Activated CD4-positive, alpha-beta T cell treated with anti-CD3 and anti-CD28 coated beads for 48 hours (primary cell): ENCODE data around the gene ADGRF3.
"Not testable (repeated sequence)": the region's sequence is repeated elsewhere in the genome, so short reads cannot be mapped to it uniquely, and the experiment has no call there.

Source experiments
- DNase-seq: peaks from one replicate; pipeline ENCODE4 v3.0.0-alpha.2; 2020

Gene ADGRF3

GRCh38 chr2:26317377-26318105 is 29.0 kb downstream of the ADGRF3 start:
- DNase-seq = no peak

DNA sequence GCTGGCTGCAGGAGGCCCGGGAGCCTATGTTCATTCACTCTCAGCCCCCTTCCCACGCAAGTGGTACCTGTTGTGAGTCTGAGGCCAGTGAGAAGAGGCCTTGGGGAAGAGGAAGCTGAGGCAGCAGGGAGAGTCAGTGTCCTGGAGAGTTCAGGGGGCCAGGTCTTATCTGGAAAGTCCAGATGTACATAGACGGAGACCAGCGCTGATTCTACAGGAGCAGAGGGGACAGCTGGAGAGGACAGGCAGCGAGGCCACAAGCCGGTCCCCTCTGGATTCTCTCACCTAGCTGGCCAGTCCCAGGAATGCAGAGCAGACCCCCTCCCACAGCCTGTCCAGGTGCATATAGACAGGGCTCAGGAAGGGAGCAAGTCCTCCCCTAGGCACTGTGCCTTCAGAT is 29.7 kb downstream of the ADGRF3 start:
- DNase-seq = no peak

GRCh38 chr2:26316041-26316440 is 30.5 kb downstream of the ADGRF3 start:
- no peak for DNase-seq

DNA sequence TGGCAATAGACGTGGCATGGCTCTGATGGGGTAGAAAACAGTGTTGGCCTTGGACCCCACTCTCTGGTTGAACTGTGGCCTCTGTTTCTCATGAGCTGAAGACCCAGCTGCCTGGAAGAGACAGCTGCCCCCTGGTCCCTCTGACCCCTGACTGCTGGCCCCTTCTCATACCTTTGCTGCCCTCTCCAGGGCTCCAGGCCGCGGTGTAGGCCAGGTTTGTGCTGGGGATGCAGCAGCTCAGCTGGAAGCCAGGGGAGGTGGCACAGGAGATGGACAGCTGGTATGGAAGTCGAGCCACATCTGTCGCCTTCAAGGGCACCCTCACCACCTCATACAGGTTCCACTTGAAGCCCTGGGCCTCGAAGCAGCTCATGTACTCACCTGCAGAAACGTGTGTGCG is 32.3 kb downstream of the ADGRF3 start:
- DNase-seq = no peak

GRCh38 chr2:26313446-26313845 is 33.1 kb downstream of the ADGRF3 start:
- no peak for DNase-seq

DNA sequence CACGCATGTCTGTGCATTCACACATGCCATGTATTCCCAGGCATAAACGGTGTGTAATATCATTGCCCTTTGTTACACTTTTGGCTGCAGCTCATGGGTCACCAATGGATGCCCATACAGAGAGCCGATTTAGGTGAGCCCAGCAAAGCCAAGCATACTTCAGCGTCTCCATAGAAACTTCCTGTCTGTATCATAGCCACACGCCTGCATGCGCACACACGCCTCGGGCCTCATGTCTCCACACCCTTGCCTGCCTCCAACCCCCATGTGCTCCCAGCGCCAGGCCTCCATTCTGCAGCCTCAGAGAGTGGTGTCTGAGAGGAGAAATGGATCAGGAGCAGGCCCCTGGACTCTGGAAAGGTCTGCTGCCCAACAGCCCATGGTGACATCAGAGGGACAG is 34.1 kb downstream of the ADGRF3 start:
- DNase-seq = no peak

GRCh38 chr2:26309921-26310320 is 36.7 kb downstream of the ADGRF3 start:
- no peak for DNase-seq

- no peak for DNase-seq
Observed at GRCh38 chr2:26305540-26305939, 41.0 kb downstream of the ADGRF3 start.

DNA sequence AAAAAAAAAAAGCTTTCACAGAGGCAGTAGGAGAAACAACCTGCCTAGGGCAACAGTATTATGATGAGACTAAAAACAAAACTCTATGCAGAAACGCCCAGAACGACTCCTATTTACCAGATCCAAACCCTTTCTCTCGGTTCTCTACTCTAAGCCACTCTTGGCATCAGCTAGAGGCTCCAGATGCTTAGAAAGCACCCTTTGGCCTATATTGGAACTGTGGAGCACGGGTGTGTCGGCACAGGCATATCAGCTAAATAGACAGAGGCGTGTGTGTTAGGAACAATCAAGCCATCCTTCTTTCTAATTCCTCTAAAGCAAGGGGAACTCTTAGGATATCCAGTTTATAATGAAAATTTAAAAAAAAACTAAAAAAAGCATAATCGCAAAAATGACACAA is 41.5 kb downstream of the ADGRF3 start:
- not testable (repeated sequence) for DNase-seq

DNA sequence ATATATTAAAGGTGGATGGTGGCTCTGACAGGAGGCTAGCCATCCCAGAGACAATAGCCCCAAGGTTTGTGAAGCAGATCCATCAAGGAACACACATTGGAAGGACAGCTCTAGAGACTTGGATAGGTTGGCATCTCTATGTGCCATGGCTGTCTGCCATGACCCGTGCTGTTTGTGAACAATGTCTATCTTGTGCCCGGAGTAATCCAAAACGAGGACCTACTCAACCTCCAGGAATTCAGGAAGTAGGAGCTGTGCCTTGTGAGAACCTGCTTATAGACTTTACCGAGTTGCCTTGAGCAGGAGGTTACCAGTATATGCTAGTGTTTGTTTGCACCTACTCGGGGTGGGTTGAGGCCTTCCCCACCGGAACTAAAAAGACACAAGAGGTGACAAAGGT is 43.7 kb downstream of the ADGRF3 start:
- DNase-seq = no peak

GRCh38 chr2:26300234-26300925 is 46.2 kb downstream of the ADGRF3 start:
- peak; percentile 31 for DNase-seq

DNA sequence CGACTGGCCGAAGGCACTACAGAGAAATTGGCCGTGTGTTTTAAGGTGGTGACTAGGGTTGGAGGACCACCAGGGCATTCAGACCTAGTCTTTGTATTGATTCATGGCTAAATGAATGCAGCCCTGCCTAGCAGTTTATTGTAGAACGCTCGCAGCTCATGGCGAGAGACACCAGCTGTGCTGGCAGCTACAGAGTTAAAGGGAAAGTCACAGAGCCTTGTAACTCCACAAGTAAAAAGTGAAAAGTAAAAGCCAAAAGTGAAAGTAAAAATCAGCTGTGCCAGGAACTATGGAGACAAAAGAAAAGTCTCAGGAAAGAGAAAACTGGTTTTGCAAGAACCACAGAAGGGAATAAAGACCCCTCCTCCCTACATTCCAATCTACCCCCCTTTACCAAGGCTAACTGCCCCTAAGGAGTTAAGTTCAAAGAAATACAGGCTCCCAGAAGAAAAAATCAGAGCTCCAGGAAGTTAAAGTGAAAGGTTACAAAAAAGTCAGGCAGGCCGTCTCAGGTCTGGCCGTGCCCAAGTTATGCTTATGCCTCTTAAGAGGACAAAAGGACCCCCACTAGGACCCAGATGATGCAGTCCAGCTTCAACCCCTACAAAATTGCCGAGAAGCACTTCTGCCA is 47.0 kb downstream of the ADGRF3 start:
- peak; percentile 29 for DNase-seq

DNA sequence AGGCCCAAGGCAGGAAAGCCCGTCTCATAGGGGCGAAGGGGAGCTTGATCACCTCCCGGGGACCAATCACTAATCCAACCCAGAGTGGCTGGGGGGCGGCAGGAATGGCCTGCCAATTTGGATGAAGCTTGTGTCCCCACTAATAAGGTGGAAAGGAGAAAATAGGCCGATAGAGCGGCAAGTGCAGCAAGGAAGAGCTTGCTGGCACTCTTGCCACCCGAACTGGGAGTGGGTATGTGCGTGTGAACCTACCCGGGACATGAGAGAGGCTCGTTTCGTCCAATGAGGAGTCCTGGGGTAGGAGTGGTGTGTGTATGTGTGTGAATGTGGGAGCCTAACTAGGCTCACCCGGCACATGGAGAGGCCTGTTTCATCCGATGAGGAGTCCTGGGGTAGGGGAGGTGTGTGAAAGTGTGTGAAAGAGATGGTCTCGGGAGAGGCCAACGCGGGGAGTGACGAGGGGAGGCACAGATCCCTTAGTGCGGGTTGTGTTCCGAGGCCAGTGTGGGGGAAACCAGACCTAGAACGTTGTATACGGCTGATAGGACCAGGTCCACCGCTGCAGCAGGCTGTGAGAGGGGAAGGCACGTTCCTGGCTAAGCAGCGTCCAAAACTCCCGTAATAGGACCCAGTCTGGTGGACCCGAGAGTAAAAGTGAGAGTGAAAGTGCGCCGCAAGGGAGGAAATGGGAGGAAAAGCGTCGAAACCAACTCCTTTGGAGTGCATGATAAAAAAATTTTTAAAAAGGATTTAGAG is 47.8 kb downstream of the ADGRF3 start:
- peak; percentile 58 for DNase-seq

DNA sequence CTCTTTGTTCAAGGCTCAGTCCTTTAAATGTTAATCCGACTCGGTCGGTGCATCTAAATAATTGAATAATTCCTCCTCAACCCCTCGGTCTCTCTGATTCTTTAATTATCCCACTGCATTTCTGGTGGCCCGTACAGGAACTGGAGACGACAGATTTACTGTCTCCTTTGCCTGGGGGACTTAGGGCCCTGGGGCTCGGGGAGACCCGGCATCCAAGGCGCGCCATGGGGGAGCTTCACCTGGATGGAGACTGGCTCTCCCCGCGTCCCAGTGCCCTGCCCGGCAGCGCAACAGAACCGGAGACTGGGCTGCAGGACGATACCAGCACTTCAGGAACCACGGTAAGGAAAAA is 48.3 kb downstream of the ADGRF3 start:
- no peak for DNase-seq

DNA sequence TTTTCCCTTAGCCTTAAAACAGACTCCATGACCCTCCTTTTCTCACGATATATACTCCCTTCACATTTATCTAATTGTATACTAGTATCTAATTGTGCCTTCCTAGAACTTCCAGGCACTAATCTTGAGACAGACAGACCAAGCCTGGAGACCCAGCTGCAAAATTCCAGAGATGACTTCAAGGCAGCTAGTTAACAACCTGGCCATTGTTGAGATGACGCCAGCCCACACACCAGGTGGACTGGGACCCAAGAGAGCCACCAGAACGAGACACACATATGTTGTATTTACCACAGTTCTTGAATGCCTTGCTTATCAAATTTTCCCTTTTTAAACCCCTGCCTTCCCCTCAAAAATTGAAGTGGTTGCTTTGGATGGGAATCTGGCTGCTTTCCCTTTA is 49.5 kb downstream of the ADGRF3 start:
- DNase-seq = no peak

DNA sequence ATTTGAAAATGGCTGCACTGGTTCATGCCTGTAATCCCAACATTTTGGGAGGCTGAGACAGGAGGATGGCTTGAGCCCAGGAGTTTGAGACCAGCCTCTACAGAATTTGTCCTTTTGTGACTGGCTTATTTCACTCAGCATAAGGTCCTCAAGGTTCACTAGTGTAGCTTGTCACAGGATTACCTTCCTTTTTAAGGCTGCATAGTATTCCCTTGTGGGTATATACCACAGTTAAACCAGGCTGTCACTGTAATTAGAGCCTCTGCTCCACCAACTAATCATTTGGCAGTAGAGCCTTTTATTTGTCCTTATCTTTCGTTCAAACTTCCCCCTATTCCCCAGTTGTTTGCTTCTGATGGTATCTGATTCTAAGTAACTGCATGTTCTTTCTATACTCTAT is 51.1 kb downstream of the ADGRF3 start:
- DNase-seq = no peak

GRCh38 chr2:26292646-26293045 is 53.9 kb downstream of the ADGRF3 start:
- no peak for DNase-seq

GRCh38 chr2:26290001-26290400 is 56.6 kb downstream of the ADGRF3 start:
- no peak for DNase-seq

GRCh38 chr2:26285931-26286330 is 60.7 kb downstream of the ADGRF3 start:
- no peak for DNase-seq

DNA sequence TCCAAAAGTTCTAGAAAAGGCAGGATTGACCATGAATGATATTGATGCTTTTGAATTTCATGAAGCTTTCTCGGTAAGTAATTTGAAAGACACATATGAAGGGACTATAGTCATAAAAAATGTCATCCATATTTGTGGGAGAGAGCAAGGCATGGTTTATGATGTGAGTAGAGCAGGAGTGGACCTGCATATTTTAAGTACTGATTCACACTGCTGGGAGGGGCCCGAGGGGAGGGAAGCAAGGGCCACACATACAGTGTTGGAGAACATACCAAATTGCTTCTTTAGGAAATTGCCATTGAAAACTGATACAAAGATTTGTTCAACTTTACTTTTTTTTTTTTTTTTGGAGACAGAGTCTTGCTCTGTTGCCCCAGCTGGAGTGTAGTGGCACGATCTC is 62.5 kb downstream of the ADGRF3 start:
- DNase-seq = no peak

DNA sequence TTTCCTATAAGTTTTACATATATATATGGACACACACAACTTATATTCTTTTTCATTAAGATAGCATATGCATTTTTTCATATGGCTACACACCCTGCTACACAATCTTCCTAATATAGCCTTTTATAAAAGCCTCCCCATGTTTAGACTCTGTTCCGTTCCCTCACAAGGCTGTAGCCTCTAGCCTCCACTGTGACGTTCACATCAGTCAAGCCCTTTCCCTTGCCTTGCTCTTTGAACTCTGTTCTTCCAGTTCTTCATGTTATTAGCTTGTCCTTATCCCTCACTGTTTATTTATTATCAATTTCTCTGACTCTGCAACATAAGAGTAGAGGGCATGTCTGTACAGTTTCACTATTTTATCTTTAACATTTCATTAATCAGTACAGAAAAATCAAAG is 63.0 kb downstream of the ADGRF3 start:
- DNase-seq = no peak

GRCh38 chr2:26281226-26281625 is 65.4 kb downstream of the ADGRF3 start:
- no peak for DNase-seq

- DNase-seq = no peak
Observed at GRCh38 chr2:26279886-26280285, 66.7 kb downstream of the ADGRF3 start.
